Activated CD8-positive, alpha-beta memory T cell treated with anti-CD3 and anti-CD28 coated beads for 1 hour (primary cell): Measurements from ENCODE around the gene GPR75.
"Not testable (repeated sequence)": the region's sequence is repeated elsewhere in the genome, so short reads cannot be mapped to it uniquely, and the experiment has no call there.

Source experiments
- DNase-seq, 2 donors: peaks; one replicate each; pipeline ENCODE4 v3.0.0-alpha.2; 2020; ENCODE audit warnings: low read depth in 1 of 2; ENCODE audit errors: extremely low read depth in 1 of 2

Gene GPR75

DNA sequence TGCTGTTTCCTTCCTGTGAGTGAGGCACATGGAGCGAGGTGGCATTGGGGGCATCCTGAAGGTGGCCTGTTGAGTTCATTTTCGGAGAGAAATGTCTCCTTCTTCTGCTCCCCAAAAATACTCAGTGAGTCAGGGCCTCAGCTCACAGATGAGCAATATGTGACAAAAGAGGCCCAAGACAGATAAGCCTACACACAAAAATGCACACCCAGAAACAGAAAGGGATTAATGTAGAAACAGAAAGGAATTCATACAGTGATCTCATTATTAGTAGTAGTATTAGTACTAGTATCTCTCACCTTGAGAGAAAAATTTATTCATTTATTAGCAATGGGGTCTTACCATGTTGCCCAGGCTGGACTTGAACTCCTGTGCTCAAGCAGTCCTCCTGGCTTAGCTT is 5.1 kb downstream of the GPR75 start:
- DNase-seq = no peak

DNA sequence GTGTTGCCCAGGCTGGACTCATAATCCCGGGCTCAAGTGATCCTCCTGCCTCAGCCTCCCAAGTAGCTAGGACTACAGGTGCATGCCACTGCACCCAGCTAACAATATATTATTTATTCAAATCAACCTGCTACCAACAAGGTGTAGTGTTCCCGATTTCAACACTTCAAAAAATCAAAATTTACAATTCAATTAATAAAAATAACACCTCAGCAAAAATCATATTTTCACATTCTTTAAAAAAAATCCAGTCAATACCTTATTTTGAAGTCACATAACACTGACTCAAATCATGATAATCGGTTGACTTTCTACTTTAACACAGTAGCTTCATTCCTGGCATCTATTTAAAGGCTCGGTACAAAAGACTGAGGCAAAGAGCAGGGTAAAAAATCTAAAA is 7.2 kb downstream of the GPR75 start:
- no peak for DNase-seq

DNA sequence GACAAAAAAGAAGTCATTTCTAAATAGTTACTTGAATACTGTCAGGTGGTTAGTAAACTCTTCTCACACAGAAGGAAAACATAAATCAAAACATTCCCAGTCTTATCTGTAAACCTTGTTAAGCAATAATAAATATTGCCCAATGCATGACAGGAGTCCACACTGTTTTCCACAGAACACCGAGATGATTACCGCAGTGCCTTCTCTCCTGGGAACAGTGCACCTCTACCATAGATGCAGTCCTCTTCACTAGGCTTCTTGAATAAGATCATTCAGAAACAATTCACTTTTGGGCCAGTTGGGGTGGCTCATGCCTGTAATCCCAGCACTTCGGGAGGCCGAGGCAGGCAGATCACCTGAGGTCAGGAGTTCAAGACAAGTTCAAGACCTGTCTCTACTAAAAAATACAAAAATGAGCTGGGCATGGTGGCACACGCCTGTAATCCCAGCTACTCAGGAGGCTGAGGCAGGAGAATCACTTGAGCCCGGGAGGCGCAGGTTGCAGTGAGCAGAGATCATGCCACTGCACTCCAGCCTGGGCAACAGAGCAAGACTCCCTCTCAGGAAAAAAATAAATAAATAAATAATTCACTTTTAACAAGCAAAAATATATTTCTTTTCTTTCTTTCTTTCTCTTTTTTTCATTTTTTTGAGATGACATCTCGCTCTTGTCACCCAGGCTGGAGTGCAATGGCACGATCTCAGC is 8.6 kb downstream of the GPR75 start:
- not testable (repeated sequence) for DNase-seq

DNA sequence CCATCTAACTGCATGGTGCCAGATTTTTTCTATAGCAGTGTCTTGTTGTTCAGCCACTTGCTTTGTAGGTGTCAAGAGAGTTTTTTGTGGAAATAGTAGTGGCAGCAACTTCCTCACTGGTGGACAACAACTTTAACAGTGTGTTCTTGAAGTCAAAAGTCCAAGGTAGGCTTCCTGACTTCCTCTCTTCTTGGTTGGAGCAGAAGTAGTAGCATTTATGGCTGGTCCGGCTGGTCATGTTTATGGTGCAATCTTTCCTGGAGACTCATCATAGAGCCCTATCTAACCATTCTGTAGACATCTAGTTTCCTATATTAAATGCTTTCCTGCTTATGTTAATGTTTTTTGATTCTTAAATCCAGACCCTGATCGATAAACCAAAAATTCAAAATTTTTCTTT is 11.7 kb downstream of the GPR75 start:
- no peak for DNase-seq

DNA sequence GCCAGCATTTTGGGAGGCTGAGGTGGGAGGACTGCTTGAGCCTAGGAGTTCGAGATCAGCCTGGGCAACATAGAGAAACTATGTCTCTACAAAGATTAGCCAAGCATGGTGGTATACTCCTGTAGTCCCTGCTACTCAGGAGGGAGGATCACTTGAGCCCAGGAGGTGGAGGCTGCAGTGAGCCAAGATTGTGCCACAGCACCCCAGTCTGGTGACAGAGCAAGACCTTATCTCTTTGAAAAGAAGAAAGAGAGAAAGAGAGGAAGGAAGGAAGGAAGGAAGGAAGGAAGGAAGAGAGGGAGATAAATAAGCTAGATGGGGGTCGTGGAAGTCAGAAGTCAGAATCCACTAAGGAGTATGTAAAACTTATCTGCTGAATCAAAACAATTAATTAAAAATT is 16.2 kb downstream of the GPR75 start:
- no peak for DNase-seq

DNA sequence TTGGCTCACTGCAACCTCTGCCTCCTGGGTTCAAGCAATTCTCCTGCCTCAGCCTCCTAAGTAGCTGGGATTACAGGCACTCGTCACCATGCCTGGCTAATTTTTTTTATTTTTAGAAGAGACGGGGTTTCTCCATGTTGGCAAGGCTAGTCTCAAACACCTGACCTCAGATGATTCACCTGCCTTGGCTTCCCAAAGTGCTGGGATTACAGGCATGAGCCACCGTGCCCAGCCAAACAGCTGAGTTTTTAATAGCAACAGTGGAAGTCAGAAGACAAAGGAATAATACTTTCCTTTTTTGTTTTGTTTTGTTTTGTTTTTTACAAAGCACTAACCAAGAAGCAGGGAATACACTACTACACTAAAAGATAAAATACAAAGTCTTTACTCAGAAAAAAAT is 16.9 kb downstream of the GPR75 start:
- no peak for DNase-seq

DNA sequence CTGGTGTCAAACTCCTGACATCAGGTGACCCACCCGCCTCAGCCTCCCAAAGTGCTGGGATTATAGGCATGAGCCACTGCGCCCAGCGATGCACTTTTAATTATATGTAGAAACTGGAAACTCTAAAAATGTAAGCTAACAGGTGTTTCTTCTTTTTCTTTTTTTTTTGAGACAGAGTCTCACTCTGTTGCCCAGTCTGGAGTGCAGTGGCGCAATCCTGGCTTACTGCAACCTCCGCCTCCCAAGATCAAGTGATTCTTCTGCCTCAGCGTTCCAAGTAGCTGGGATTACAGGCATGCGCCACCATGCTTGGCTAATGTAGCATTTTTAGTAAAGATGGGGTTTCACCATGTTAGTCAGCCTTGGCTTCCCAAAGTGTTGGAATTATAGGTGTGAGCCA is 18.1 kb downstream of the GPR75 start:
- not testable (repeated sequence) for DNase-seq

DNA sequence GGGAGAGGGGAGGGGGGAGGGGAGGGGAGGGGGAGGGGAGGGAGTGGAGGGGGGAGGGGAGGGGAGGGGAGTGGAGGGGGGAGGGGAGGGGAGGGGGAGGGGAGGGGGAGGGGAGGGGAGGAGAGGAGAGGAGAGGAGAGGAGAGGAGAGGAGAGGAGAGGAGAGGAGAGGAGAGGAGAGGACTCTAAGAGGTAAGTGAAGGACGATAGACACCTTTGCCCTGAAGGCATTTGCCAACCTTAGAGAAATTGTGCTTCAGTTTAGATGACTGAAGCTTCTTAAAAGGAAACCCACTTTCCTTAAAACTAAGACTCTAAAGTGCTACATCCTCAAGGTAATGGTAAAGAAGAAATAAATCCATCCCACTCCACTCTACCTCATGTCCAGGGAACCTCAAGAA is 19.2 kb downstream of the GPR75 start:
- no peak for DNase-seq

DNA sequence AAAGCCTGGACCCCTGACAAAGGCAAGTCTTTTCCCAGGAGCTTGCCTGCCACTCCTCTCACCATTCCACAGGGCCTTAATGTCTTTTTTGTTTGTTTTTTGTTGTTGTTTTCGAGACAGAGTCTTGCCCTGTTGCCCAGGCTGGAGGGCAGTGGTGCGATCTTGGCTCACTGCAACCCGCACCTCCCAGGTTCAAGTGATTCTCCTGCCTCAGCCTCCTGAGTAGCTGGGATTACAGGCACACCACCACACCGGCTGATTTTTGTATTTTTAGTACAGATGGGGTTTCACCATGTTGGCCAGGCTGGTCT is 29.8 kb downstream of the GPR75 start:
- not testable (repeated sequence) for DNase-seq

DNA sequence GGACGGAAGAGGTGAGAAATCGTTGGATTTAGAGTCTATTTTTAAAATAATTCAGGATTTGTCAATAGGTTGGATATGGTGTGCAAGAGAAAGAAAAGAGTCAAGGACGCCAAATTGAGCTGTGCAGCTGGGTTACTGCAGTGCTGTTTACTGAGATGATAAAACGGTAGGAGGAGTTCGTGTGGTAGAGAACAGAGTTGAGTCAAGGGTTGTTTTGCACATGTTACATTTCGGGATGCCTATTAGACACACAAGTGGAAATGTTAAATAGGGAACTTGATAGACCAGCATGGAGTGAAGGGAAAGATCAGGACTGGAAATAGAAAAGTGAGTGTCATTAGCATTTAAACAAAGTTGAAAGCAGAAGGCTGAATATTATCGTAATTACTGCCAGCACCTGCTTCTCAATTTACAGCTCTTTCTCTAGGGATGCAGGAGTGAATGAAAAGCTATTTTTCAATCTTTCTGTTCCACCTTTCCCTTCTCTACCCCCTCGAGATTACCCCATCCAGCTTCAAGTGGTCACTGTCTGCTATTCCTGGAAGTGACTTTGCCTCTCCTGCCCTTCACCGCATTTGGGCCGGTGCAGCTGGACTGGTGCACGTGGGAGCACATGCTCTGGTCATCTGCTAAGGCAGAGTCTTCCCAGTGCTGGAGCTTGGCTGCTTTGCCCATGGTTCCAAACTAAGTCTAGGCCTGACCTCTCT is 30.3 kb downstream of the GPR75 start:
- no peak for DNase-seq

DNA sequence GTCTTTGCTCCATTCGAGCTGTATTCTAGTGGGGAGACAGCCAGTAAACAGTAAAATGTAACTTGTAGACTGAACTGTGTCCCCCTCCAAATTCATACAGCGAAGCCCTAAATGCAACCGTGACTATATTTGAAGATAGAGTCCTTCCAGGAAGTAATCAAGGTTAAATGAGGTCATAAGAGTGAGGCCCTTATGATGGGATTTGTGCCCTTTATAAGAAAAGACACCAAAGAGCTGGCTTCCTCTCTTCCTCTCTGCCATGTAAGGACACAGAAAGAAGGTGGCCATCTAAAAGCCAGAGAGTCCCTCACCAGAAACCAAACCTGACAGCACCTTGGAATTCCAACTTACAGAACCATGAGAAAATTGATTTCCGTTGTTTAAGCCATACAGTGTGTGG is 31.4 kb downstream of the GPR75 start:
- DNase-seq = no peak

DNA sequence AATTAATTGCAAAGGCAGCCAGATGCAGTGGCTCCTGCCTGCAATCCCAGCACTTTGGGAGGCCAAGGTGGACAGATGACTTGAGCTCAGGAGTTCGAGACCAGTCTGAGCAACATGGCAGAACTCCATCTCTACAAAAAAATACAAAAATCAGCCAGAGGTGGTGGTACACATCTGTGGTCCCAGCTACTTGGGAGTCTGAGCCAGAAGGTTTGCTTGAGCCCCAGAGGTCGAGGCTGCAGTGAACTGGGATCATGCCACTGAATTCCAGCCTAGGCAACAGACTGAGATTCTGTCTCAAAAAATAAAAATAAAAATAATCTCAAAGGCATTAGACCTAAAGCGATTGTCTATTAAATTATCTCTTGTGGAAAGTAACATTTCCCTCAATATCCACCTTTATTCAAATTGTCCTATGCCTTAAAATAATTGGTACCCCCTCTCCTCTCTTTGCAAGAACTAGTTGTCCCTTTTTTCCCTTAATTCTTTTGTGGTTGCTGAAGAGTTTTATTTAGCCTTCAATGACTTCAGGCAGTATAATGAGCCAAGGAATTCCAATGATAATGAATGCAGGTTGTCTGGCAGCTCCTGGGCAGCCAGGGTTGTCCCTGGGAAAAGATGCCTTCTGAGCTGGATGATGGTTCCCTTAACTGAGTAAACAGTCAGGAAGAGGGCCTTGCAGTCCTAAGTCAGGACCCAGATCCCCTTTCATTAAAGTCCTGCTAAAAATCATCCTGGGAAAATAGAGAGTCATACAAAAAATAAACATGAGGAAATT is 32.2 kb downstream of the GPR75 start:
- DNase-seq = no peak

DNA sequence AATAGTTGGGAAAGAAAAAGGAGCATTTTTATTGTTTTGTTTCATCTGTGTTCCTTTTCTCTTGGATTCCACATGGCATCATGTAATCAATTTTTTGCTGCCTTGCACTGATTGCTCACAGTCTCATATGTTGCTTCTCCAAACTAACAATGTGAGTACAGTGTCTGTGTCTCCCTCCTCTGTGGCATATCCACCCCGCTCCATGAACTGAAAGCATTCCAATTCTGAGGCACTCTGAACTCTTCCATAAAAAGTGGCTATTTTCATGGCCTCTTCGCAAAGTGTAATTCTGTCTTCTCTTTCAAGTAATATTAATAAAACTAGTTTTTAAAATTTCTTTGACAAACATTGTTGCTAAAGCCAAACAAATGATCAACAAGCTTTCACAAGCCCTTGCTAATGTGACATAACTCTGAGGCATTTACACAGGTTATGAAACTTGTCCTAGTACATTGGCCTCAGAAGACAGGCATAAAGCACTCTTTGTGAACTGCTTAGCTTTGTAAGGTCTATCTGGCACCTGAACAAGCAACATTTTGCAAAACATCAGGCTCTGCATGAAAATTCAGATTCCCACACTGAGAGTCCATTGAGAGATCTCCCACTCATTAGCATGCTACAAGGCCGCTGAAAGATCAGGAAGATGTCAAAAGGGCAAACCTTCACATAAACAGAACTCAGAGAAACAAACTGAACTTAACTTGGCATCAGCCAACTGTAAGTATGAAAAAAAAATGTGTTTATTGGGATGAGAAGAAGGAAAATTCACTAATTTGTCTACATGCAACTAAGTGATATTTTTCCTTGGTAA is 33.0 kb downstream of the GPR75 start:
- no peak for DNase-seq

DNA sequence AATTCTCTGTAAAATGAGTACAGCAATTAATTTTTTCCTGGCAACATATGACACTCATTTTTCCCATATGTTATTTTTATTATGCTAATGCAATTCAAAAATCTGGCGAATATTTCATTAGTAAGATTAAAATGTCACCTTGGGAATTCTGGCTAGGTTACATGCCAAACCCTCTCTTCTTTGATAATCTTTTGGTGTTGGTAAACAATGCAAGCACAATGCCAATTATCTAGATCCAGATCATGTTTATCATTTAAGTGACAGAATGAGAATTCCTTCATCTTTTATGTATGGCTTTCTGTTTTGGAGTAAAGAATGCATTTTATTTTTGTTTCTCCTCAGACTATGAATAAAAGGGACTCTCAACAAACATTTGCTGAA is 33.7 kb downstream of the GPR75 start:
- no peak for DNase-seq

DNA sequence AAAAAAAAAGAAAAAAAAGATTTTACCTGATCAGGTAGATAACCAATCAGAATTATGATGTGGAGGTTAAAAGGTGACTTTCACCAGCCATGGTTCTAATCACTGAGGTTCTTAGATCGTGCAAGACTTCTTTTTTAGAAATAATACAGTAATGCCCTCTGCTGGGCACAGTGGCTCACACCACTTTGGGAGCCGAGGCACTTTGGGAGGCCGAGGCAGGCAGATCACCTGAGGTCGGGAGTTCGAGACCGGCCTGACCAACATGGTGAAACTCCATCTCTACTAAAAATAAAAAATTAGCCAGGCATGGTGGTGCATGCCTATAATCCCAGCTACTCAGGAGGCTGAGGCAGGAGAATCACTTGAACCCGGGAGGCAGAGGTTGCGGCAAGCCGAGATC is 36.1 kb downstream of the GPR75 start:
- not testable (repeated sequence) for DNase-seq

DNA sequence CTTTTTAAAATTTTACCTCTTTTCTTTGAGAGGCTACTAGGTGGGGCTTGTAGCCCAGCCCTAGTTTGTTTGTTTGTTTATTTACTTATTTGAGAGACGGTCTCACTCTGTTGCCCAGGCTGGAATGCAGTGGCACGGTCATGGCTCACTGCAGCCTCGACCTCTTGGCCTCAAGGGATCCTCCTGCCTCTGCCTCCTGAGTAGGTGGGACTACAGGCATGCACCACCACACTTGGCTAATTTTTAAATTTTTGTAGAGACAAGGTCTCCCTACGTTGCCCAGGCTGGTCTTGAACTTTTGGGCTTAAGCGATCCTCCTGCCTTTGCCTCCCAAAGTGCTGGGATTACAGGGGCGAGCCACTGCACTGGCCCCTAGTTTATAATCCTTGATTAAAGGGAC is 38.0 kb downstream of the GPR75 start:
- DNase-seq = no peak

DNA sequence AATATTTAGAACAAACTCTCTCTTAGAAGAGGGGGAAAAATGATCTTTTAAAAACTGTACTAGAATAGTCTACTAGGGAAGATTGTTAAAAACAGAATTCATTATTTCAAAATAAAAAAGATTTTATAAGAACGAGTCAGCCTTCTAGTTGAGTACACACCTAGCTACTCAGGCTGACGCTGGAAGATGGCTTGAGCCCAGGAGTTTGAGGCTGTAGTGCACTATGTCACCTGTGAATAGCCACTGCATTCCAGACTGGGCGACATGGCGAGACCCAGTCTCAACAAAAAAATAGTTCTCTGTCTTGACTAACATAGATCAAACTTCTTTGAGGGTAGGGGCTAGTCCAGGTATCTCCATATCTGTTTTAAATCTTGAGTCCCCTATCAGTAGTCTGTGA is 39.1 kb downstream of the GPR75 start:
- DNase-seq = no peak

DNA sequence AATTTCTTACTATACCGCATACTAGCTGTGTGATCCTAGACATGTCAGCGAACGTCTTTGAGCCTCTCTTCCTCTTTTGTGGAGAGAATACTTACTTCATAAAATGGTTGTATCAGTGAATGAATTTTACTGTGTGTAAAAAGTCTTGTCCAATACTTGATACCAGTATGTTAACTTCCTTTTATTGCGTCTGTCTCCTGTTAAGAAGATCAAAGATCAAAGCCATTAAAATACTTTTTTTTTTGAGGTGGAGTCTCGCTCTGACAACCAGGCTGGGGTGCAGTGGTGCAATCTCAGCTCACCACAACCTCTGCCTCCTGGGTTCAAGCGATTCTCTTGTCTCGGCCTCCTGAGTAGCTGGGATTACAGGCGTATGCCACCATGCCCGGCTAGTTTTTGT is 39.7 kb downstream of the GPR75 start:
- DNase-seq = no peak

DNA sequence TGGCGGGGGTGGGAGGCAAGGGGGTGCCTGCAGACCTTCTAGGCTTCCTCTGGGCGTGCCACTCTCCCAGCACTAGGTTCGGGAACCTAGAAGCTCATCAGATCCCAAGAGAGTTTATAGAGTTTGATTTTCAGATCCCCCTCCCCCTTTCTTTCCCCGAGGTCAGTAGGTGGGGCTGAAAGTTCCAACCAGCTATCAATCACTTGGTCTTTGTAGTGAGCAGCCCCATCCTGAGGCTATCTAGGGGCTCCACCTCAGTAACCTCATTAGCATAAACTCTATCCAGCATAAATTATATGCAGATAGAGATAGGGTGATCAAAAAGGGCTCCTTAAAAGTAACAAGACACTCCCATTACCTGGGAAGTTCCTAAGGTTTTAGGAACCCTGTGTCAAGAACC is 40.1 kb downstream of the GPR75 start:
- no peak for DNase-seq

DNA sequence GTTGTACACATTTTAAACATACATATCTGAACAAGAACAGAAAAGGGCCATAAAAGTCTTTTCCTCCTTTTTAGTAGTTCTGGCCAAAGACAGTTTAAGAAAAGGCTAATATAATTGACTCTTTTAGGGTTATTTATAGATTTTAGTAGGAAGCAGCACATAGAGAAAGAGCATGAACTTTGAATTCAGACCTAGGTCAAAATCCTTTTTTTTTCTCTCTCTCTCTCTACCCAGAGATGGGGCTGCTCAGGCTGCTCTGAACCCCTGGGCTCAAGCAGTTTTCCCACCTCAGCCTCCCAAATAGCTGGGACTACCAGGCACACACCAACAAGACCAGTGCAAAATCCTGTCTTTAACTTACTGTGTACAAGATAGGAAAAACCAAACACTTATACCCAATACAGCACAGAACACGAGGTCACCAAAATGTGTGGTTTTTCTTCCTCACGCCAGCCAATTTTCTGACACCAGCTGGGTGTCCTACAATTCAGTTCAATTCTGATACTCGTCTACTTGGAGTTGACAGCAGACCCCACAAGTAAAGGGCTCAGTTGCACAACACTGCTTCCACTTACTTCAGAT is 40.8 kb downstream of the GPR75 start:
- no peak for DNase-seq

DNA sequence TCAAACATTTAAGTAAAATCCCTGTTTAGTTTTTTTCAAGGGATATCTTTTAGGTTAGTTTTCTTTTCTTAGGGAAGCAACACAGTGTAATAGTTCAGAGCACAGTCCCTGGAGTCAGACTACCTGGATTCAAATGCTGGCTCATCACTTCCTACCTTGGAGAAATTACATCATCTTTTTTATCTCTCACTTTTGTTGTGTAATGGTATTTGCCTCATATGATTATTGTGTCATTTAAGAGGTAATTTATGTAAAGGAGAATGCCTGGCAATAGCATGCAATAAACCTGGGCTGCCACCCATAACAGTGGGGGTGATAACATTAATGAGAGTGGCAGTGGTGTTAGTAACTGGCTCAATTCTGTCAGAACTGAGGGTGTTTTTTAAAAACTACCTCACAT is 46.6 kb downstream of the GPR75 start:
- no peak for DNase-seq
